B cell (primary cell): ENCODE data around the gene CPA2. TPM values are rescaled to one million over a fixed set of nuclear protein-coding genes. Genes with fewer than 3 reads are reported as not detected.
"Not testable (repeated sequence)": the region's sequence is repeated elsewhere in the genome, so short reads cannot be mapped to it uniquely, and the experiment has no call there.

Experiments used
- ATAC-seq: fragments of 200-7000 bp; cut with Tn5 transposase; one replicate; pipeline ENCODE4 v1.10.0; 2021; ENCODE audit warnings: low read depth, mild to moderate bottlenecking, moderate number of reproducible peaks, moderate library complexity
- CTCF ChIA-PET: fragments of 350-600 bp; sonication (Branson Sonifier 250); formaldehyde crosslinking; loops from one replicate; lab custom pipeline; 2021; ENCODE audit warnings: antibody characterized with exemption, inconsistent platforms; lab: Charles Lee
- POLR2A ChIA-PET: fragments of 350-600 bp; sonication (Branson Sonifier 250); formaldehyde crosslinking; loops from one replicate; lab custom pipeline; 2021; ENCODE audit warnings: antibody characterized with exemption; lab: Charles Lee
- DNase-seq: peaks from one replicate; pipeline ENCODE4 v3.0.0; 2013
- H2AFZ ChIP-seq: 2 replicates; pipeline ENCODE4 v1.6.1; 2012; ENCODE audit warnings: mild to moderate bottlenecking, low read depth, low read length; ENCODE audit not compliant: insufficient read depth, poor library complexity, severe bottlenecking
- H3K27ac ChIP-seq, 2 donors: 1 replicate in 1 of 2; 2 replicates in 1 of 2; pipeline ENCODE4 v1.5.1; 2012 to 2013; ENCODE audit warnings: low read length in 2 of 2, mild to moderate bottlenecking in 2 of 2, moderate library complexity in 1 of 2
- H3K27me3 ChIP-seq, 4 experiments: fragments of 200-600 bp in 1 of 4; sonication (generic) in 1 of 4; replicated peaks in 1 of 4; 1 replicate in 2 of 4; 2 replicates in 2 of 4; pipeline versions ENCODE4 v1.6.1 to v1.7.0; 2013 to 2016; ENCODE audit warnings: low read length in 3 of 4, mild to moderate bottlenecking in 2 of 4, mixed read lengths in 1 of 4, moderate library complexity in 1 of 4; ENCODE audit not compliant: insufficient read depth in 4 of 4, control insufficient read depth in 3 of 4; ENCODE audit errors: control extremely low read depth in 1 of 4
- H3K36me3 ChIP-seq, 2 experiments: replicated peaks in 1 of 2; 1 replicate in 1 of 2; 2 replicates in 1 of 2; pipeline versions ENCODE4 v1.6.1 to v1.7.1; 2013; ENCODE audit warnings: low read length in 1 of 2; ENCODE audit not compliant: insufficient read depth in 2 of 2, control insufficient read depth in 1 of 2; ENCODE audit errors: control extremely low read depth in 1 of 2, extremely low read depth in 1 of 2
- H3K4me1 ChIP-seq, 2 donors: fragments of 200-600 bp in 1 of 2; sonication (generic) in 1 of 2; 1 replicate in 1 of 2; 2 replicates in 1 of 2; pipeline versions ENCODE4 v1.5.1 to v1.6.1; 2013 to 2017; ENCODE audit warnings: low read length in 2 of 2; ENCODE audit not compliant: control insufficient read depth in 2 of 2, insufficient read depth in 2 of 2
- H3K4me2 ChIP-seq: replicated peaks from 2 replicates; pipeline ENCODE3; 2012; ENCODE audit warnings: mild to moderate bottlenecking, low read depth, low read length; ENCODE audit not compliant: poor library complexity, severe bottlenecking
- H3K4me3 ChIP-seq, 5 experiments: fragments of 200-600 bp in 1 of 5; sonication (generic) in 1 of 5; 1 replicate in 3 of 5; 2 replicates in 2 of 5; pipeline versions ENCODE4 v1.5.1 to v1.7.0; 2011 to 2016; ENCODE audit warnings: low read length in 4 of 5, mild to moderate bottlenecking in 4 of 5, low read depth in 2 of 5, control low read depth in 1 of 5, moderate library complexity in 1 of 5; ENCODE audit not compliant: insufficient read depth in 1 of 5; ENCODE audit errors: control extremely low read depth in 1 of 5, extremely low read depth in 1 of 5
- H3K79me2 ChIP-seq: fragments of 200-600 bp; sonication (generic); one replicate; pipeline ENCODE4 v1.6.0; 2016; ENCODE audit warnings: low read length; ENCODE audit not compliant: control insufficient read depth, insufficient read depth
- H3K9ac ChIP-seq: fragments of 200-600 bp; sonication (generic); 2 replicates; pipeline ENCODE4 v1.6.1; 2017; ENCODE audit warnings: mild to moderate bottlenecking, low read length, moderate library complexity
- H3K9me3 ChIP-seq, 3 donors: one replicate each; pipeline versions ENCODE4 v1.6.1 to v1.7.1; 2013; ENCODE audit warnings: low read length in 2 of 3; ENCODE audit not compliant: control insufficient read depth in 2 of 3, insufficient read depth in 1 of 3; ENCODE audit errors: control extremely low read depth in 1 of 3
- H4K20me1 ChIP-seq: 2 replicates; pipeline ENCODE4 v1.6.0; 2012; ENCODE audit warnings: mild to moderate bottlenecking, low read length; ENCODE audit not compliant: insufficient read depth, control insufficient read depth, poor library complexity, severe bottlenecking
- H3K27ac Mint-ChIP-seq: one replicate; pipeline ENCODE4 v1.8.0; 2021; ENCODE audit warnings: mixed read lengths
- H3K27me3 Mint-ChIP-seq: one replicate; pipeline ENCODE4 v1.8.0; 2021; ENCODE audit warnings: mixed read lengths
- H3K4me1 Mint-ChIP-seq: one replicate; pipeline ENCODE4 v1.8.0; 2021; ENCODE audit warnings: mixed read lengths
- H3K4me3 Mint-ChIP-seq: one replicate; pipeline ENCODE4 v1.8.0; 2021; ENCODE audit warnings: mixed read lengths
- H3K9me3 Mint-ChIP-seq: one replicate; pipeline ENCODE4 v1.8.0; 2022; ENCODE audit warnings: mixed read lengths; ENCODE audit not compliant: insufficient read depth
- EZH2 ChIP-seq: IDR thresholded peaks from 2 replicates; pipeline ENCODE4 v1.6.1; 2012; ENCODE audit warnings: borderline replicate concordance, low read depth, mild to moderate bottlenecking, moderate library complexity, low read length; ENCODE audit not compliant: insufficient read depth, poor library complexity, severe bottlenecking
- WGBS: methylation state at CpG from one replicate; pipeline ENCODE4 v1.1.5; 2013; ENCODE audit warnings: missing lambda C conversion rate; ENCODE audit not compliant: insufficient coverage; 5-methylcytosine and 5-hydroxymethylcytosine counted together
- intact Hi-C: fragments of 100-400 bp; cut with micrococcal nuclease; formaldehyde crosslinking; loops from one replicate; pipeline ENCODE4 v1.10.0; 2022
- polyA plus RNA-seq: library from polyadenylated mRNA; depleted of rRNA; stranded (reverse); fragments of >200 nt; gene quantifications from 2 replicates; pipeline ENCODE4 v1.2.3, GENCODE V29; 2012
- total RNA-seq, 2 donors: library from RNA; stranded (reverse); fragments of 120-200 nt in 1 of 2; gene quantifications; 1 replicate in 1 of 2; 2 replicates in 1 of 2; pipeline versions ENCODE4 v1.2.3 to v1.2.4, GENCODE V29; 2013 to 2022
- TF ChIP-seq, protein P1 (sequence below): fragments of 200-600 bp; IDR thresholded peaks from one replicate; pipeline ENCODE4 v1.8.0; 2022; ENCODE audit warnings: antibody characterized with exemption, mild to moderate bottlenecking

CPA2 gene
- total and polyA plus RNA-seq, 2 donors (not counting 1 experiment from before 2014, with no cell fraction given) = not detected

DNA sequence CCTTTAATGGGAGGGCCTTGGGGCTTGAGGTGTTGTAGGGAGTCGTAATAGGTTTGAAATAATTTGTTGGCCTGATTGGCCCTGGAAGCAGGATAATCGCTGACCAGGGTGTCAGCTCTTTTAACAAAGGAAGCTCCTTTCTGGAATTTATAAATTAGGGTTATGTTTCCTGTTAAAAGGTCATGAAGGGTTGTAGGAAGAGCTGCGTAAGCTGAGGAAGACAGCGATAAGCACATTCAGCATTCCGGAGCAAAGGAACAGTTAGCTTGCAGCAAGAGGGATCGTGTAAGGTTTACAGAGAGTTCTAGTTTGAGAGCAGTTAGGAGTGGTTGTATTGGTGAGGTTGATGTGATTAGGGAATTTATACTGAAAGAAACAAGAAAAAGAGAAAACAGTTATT is 47.6 kb downstream of the CPA2 start:
- H3K36me3 ChIP-seq = no peaks in the 10 kb centered on the region
- H3K27ac ChIP-seq = no peak overlapping the region
- DNase-seq (no peak), ATAC-seq (no peak)
- 94% methylated on average over 6 of the region's 6 CpGs for WGBS
- H3K27me3 ChIP-seq = no peaks in the 10 kb centered on the region
- H3K79me2 ChIP-seq = no peaks in the 10 kb centered on the region
- no peak overlapping the region for H3K9ac ChIP-seq
- H2AFZ ChIP-seq = no peak overlapping the region
- POLR2A ChIA-PET = no interaction called here
- H3K4me3 Mint-ChIP-seq = no peak overlapping the region
- H3K9me3 Mint-ChIP-seq = no peaks in the 10 kb centered on the region
- H3K9me3 ChIP-seq = no peaks in the 10 kb centered on the region
- H3K4me3 ChIP-seq = no peak overlapping the region
- no peaks in the 10 kb centered on the region for H3K4me1 ChIP-seq
- TF ChIP-seq, protein P1, sequence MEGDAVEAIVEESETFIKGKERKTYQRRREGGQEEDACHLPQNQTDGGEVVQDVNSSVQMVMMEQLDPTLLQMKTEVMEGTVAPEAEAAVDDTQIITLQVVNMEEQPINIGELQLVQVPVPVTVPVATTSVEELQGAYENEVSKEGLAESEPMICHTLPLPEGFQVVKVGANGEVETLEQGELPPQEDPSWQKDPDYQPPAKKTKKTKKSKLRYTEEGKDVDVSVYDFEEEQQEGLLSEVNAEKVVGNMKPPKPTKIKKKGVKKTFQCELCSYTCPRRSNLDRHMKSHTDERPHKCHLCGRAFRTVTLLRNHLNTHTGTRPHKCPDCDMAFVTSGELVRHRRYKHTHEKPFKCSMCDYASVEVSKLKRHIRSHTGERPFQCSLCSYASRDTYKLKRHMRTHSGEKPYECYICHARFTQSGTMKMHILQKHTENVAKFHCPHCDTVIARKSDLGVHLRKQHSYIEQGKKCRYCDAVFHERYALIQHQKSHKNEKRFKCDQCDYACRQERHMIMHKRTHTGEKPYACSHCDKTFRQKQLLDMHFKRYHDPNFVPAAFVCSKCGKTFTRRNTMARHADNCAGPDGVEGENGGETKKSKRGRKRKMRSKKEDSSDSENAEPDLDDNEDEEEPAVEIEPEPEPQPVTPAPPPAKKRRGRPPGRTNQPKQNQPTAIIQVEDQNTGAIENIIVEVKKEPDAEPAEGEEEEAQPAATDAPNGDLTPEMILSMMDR = no peak
- peaks cover 10% of the 10 kb centered on the region for H3K27me3 Mint-ChIP-seq
- no peak overlapping the region for H3K4me2 ChIP-seq
- H4K20me1 ChIP-seq = no peaks in the 10 kb centered on the region
- intact Hi-C loops = no loop called here
- no peak overlapping the region for H3K27ac Mint-ChIP-seq
- CTCF ChIA-PET = no interaction called here
- no peaks in the 10 kb centered on the region for H3K4me1 Mint-ChIP-seq

DNA sequence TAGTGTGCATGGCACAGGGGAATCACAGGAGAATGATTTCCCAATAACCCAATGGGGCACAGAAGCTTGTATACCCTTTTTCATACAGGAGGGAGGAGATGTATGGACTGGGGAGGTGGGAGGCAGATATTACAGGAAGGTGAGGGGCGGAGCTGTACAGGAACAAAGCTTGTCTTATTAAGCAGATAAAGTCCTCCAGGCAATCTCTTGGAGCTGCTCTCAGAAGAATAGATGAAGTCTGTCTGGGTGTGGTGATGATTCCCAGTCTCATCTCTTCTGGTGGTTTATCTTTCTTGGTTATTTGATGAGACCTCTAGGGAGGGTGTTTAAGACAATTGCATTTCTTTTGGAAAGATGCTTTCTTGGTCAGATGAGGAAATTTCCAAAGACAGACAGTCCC is 52.9 kb downstream of the CPA2 start:
- no peak for TF ChIP-seq EZH2
- TF ChIP-seq, protein P1 = no peak
- no peak for ATAC-seq

DNA sequence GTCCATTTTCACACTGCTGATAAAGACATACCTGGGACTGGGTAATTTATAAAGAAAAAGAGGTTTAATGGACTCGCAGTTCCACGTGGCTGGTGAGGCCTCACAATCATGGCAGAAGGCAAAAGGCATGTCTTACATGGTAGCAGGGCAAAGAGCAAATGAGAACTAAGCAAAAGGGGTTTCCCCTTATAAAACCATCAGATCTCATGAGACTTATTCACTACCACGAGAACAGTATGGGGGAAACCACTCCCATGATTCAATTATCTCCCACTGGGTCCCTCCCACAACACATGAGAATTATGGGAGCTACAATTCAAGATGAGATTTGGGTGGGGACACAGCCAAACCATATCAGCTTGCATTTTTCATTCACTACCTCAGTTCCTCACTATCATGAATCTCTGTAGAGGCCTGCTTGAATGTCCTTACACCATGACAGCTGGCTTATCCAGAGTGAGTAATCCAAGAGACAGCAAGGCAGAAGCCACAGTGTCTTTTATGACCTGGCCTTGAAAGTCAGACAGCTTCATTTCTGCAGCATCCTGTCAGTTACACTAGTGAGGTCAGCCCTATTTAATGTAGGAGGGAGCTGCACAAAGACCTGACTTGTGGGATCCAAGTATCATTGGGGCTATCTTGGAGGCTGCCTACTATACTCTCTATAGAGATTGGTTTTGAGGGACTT is 55.0 kb downstream of the CPA2 start:
- H3K4me1 ChIP-seq, H3K27me3 Mint-ChIP-seq, H3K4me3 Mint-ChIP-seq, H3K4me3 ChIP-seq, H3K79me2 ChIP-seq, POLR2A ChIA-PET, H3K27ac ChIP-seq, DNase-seq, intact Hi-C loops, H3K4me2 ChIP-seq, H3K27ac Mint-ChIP-seq, H3K27me3 ChIP-seq, ATAC-seq, H2AFZ ChIP-seq, H4K20me1 ChIP-seq, H3K4me1 Mint-ChIP-seq, H3K9me3 Mint-ChIP-seq, H3K36me3 ChIP-seq, CTCF ChIA-PET, H3K9ac ChIP-seq: not testable (repeated sequence)
- WGBS = 60% methylated on average over 1 of the region's 3 CpGs
- peaks cover 0 to 11% (median 0%) of the 10 kb centered on the region in 3 donors for H3K9me3 ChIP-seq

More for the DNA sequence above, 52.9 kb downstream of the CPA2 start:
- Histone ChIP-seq H4K20me1 (no peaks in the 10 kb centered on the region), H2AFZ (no peak overlapping the region), H3K79me2 (no peaks in the 10 kb centered on the region), H3K27me3 (no peaks in the 10 kb centered on the region), H3K27ac (no peak overlapping the region), H3K4me2 (no peak overlapping the region), H3K36me3 (no peaks in the 10 kb centered on the region), H3K4me1 (no peaks in the 10 kb centered on the region), H3K4me3 (no peak overlapping the region), H3K9me3 (peaks cover 0 to 11% (median 0%) of the 10 kb centered on the region in 3 donors), H3K9ac (no peak overlapping the region)
- no peak for DNase-seq
- ChIA-PET POLR2A (no interaction called here), CTCF (no interaction called here)
- Mint-ChIP-seq H3K4me3 (no peak overlapping the region), H3K27ac (no peak overlapping the region), H3K27me3 (peaks cover 8% of the 10 kb centered on the region), H3K9me3 (no peaks in the 10 kb centered on the region), H3K4me1 (no peaks in the 10 kb centered on the region)
- WGBS = 100% methylated on average over 1 of the region's 1 CpG
- intact Hi-C loops = no loop called here
